ENCODE results near the gene SFI1.

GRCh38 chr22:31654408-31654807 lies 158.1 kb downstream of the SFI1 start:
- TF ChIP-seq CTCF (conservative IDR thresholded peaks at IDR 0.05) (no peak), ZFX (IDR thresholded peaks at IDR 0.05) (no peak)

Measured in C4-2B (cell line).